ENCODE results near the gene MED10. TPM values are rescaled to one million over a fixed set of nuclear protein-coding genes. Genes with fewer than 3 reads are reported as not detected.

Gene MED10
- total RNA-seq, 1 experiment from 2014 or later: 34.0 TPM

DNA sequence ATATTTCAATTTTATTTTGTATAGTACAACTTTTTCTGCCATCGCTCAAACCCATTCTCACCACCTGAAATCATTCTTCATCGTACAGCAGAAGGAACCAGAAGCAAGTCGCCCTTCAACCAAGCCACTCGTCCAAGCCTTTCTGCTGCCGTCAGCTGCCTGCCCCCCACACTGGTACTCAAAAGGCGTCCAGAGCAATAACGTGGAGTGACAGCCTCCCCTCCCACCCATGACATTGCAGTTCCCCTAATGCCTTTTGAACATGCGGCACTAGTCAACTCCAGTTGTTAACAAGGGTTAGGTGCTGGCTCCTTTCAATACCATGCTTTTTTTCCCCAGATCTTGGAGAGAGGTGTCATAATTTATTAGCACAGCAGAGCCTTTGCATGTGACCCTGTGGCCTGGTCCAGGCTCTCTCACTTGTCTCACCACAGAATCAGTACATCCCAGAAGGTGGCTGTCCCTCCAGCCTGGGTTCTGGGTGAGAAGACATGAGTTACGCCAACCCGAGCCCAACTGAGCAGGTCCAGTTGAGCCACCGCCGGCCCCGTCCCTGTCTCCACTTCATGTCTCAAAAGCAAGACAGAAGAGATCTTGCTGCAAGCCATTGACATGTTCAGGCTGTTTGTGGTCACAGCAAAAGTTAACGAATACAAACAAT lies 20.4 kb upstream of the MED10 start:
- BruUV-seq (replicated peaks): no TSS peak
- H3K4me1 ChIP-seq (ENCODE audit: control insufficient read depth, insufficient read depth, low read length): no peaks in the 10 kb centered on the region
- POLR2A ChIA-PET: no interaction called here

GRCh38 chr5:6397536-6398269 lies 19.4 kb upstream of the MED10 start:
- ATAC-seq: no peak
- TF ChIP-seq, protein P1, sequence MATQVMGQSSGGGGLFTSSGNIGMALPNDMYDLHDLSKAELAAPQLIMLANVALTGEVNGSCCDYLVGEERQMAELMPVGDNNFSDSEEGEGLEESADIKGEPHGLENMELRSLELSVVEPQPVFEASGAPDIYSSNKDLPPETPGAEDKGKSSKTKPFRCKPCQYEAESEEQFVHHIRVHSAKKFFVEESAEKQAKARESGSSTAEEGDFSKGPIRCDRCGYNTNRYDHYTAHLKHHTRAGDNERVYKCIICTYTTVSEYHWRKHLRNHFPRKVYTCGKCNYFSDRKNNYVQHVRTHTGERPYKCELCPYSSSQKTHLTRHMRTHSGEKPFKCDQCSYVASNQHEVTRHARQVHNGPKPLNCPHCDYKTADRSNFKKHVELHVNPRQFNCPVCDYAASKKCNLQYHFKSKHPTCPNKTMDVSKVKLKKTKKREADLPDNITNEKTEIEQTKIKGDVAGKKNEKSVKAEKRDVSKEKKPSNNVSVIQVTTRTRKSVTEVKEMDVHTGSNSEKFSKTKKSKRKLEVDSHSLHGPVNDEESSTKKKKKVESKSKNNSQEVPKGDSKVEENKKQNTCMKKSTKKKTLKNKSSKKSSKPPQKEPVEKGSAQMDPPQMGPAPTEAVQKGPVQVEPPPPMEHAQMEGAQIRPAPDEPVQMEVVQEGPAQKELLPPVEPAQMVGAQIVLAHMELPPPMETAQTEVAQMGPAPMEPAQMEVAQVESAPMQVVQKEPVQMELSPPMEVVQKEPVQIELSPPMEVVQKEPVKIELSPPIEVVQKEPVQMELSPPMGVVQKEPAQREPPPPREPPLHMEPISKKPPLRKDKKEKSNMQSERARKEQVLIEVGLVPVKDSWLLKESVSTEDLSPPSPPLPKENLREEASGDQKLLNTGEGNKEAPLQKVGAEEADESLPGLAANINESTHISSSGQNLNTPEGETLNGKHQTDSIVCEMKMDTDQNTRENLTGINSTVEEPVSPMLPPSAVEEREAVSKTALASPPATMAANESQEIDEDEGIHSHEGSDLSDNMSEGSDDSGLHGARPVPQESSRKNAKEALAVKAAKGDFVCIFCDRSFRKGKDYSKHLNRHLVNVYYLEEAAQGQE (IDR thresholded peaks at IDR 0.05; ENCODE audit: insufficient read depth in 1 of 2, low read depth in 2 of 2, low read length in 1 of 2): no peak
- TF ChIP-seq POLR2AphosphoS5 (IDR thresholded peaks at IDR 0.05; ENCODE audit: low read depth, low read length): no peak
- no peak for TF ChIP-seq CTCF (IDR thresholded peaks at IDR 0.05)
- TF ChIP-seq TCF7L2 (IDR thresholded peaks at IDR 0.05; ENCODE audit: low read depth, low read length): no peak
- TF ChIP-seq SIN3A (IDR thresholded peaks at IDR 0.05; ENCODE audit: borderline replicate concordance, insufficient read depth, low read depth, low read length): no peak
- no TSS peak for BruUV-seq (replicated peaks)

More for the DNA sequence above, 20.4 kb upstream of the MED10 start:
- DNase-seq (ENCODE audit: low read depth, low spot score) (no peak), ATAC-seq (no peak)
- H3K36me3 ChIP-seq (ENCODE audit: control insufficient read depth, insufficient read depth, low read length): no peaks in the 10 kb centered on the region
- no peaks in the 10 kb centered on the region for H3K9me3 ChIP-seq (ENCODE audit: control insufficient read depth, insufficient read depth, low read depth, low read length)
- in situ Hi-C loops (cut with HindIII; ENCODE audit: low pct_unique_long_range_greater_than_20kb, low sequenced_read_pairs) (no loop called here), intact Hi-C loops (cut with micrococcal nuclease; ENCODE audit: unreplicated experiment) (no loop called here)
- H3K27ac ChIP-seq (ENCODE audit: low read length): no peak overlapping the region
- H3K4me3 ChIP-seq (ENCODE audit: low read depth in 2 of 2, low read length in 2 of 2): no peak overlapping the region
- H3K27me3 ChIP-seq (ENCODE audit: control insufficient read depth, insufficient read depth, low read length): peaks cover 26% of the 10 kb centered on the region
- TF ChIP-seq POLR2AphosphoS5 (IDR thresholded peaks at IDR 0.05; ENCODE audit: low read depth, low read length) (no peak), SIN3A (IDR thresholded peaks at IDR 0.05; ENCODE audit: borderline replicate concordance, insufficient read depth, low read depth, low read length) (no peak), TCF7L2 (IDR thresholded peaks at IDR 0.05; ENCODE audit: low read depth, low read length) (no peak), CTCF (IDR thresholded peaks at IDR 0.05) (no peak)
- TF ChIP-seq, protein P1 (IDR thresholded peaks at IDR 0.05; ENCODE audit: insufficient read depth in 1 of 2, low read depth in 2 of 2, low read length in 1 of 2): no peak
- CTCF ChIA-PET: no interaction called here

More at GRCh38 chr5:6397536-6398269, 19.4 kb upstream of the MED10 start:
- Histone ChIP-seq H3K4me1 (ENCODE audit: control insufficient read depth, insufficient read depth, low read length) (no peaks in the 10 kb centered on the region), H3K9me3 (ENCODE audit: control insufficient read depth, insufficient read depth, low read depth, low read length) (no peaks in the 10 kb centered on the region), H3K27me3 (ENCODE audit: control insufficient read depth, insufficient read depth, low read length) (peaks cover 25% of the 10 kb centered on the region), H3K27ac (ENCODE audit: low read length) (no peak overlapping the region), H3K4me3 (ENCODE audit: low read depth in 2 of 2, low read length in 2 of 2) (no peak overlapping the region), H3K36me3 (ENCODE audit: control insufficient read depth, insufficient read depth, low read length) (no peaks in the 10 kb centered on the region)
- DNase-seq (ENCODE audit: low read depth, low spot score): no peak
- ChIA-PET POLR2A (no interaction called here), CTCF (no interaction called here)
- in situ Hi-C loops (cut with HindIII; ENCODE audit: low pct_unique_long_range_greater_than_20kb, low sequenced_read_pairs) (no loop called here), intact Hi-C loops (cut with micrococcal nuclease; ENCODE audit: unreplicated experiment) (no loop called here)
